Dermis microvascular lymphatic vessel endothelial cell (primary cell): ENCODE data around the gene WDR83. TPM values are rescaled to one million over a fixed set of nuclear protein-coding genes. Genes with fewer than 3 reads are reported as not detected.

Source experiments
- DNase-seq, 2 donors: peaks; one replicate each; pipeline versions ENCODE4 v3.0.0 to v3.0.0-alpha.2; 2010; ENCODE audit warnings: low read depth in 2 of 2
- total RNA-seq: library from RNA; depleted of rRNA; stranded (reverse); fragments of >200 nt; gene quantifications from 2 replicates; pipeline ENCODE4 v1.2.1, GENCODE V29; 2014

Gene WDR83
- total RNA-seq, 1 donor from 2014 or later: 5.8 TPM

GRCh38 chr19:12715102-12715501, 48.5 kb downstream of the WDR83 start:
- no peak for DNase-seq

DNA sequence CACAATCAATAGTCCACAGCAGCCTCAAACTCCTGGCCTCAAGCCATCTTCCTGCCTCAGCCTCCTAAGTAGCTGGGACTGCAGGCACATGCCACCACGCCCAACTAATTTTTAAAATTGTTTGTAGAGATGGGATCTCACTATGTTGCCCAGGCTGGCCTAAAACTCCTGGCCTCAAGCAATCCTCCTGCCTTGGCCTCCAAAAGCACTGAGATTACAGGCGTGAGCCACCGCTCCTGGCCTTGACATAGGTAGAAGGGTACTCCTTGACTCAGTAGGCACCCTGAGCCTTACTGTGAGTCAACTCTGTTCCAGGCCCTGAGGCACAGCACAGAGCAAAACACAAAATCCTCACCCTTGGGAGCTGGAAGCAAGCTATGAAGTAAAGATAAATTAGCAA, 49.3 kb downstream of the WDR83 start:
- DNase-seq: no peak

- DNase-seq: no peak
These were observed 53.7 kb downstream of the WDR83 start for GRCh38 chr19:12720296-12720695.

DNA sequence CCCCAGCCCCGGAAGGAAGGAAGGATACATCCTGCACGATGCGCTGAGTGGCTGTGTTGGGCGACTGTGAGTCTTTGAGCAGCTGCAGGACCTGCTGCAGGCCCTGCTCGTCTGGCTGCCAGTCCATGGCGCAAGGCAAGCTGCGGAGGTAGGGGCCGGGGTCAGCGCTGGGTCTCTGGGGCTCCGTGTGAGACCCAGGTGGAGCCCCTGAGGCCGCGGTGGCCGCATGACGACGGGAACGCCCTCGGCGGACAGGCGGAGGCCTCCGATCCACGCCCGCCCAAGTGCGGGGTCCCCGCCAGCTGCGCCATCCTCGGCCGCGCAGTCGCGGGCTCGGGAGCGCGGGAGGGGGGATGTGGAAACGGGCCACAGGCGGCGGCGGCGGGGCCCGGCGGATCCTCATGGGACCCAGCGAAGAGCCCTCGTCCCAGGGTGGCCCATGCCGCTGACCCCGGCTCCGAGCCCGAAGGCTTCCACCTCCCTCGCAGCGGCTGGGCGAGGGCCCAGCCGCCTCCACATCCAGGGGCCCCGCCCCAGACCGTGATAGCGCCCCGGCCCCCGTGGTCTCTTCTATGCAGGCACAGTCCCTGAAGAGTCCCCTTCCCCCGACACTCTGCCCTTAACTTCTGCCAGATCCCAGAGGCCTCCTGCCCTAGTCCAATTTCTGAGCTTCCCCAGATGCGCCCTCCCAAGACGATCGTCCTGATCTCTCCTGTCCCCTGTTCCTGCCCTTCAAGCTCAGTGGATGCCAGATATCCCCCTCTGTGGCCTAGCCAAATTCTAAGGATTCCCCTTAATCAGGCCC, 54.4 kb downstream of the WDR83 start:
- DNase-seq: peak in 1 of 2 donors; percentile 32

GRCh38 chr19:12721656-12722565, 55.3 kb downstream of the WDR83 start:
- peak in 1 of 2 donors; percentile 84 for DNase-seq

DNA sequence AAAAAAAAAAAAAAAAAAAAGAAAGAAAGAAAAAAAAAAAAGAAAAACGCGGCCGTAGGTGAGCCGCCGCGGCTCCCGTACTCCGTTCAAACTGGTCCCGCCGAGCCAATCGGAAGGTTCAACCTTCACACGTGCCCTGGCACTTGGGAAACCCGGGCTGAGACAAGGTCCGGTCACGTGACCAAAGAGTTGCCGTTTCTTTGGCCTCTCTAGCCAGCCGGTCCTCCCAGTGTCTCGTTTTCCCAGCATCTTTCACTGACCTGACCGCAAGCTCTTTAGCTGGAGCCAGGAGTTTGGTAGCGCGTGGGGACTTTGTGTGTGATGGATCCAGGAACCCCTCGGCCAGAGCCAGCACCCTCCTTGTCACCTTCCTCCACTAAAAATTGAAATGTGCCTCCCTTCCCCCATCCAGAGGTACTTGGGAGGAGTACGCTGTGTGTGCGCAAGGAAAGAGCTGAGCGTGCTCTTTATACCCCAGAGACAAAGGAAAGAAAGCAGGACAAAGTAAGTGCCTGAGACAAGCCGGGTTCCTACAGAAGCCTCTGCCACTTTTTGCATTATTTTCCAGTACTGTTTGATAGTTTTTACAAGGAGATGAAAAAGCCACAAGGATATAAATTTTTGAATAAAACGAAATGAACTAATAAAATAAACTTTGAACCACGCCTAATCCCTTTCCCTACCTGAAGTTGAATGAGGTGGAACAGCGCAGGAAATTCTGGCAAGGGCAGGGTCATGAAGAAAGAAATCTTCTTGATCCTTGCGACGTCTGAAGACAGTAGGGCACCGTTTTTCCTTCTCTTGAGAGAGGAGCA, 56.2 kb downstream of the WDR83 start:
- peak; percentile 99 to 100 for DNase-seq

GRCh38 chr19:12723381-12723640, 56.7 kb downstream of the WDR83 start:
- DNase-seq: peak in 1 of 2 donors; percentile 15

- peak; percentile 22 to 73 for DNase-seq
These were observed 57.2 kb downstream of the WDR83 start, which contains the start of gene TNPO2 for GRCh38 chr19:12723641-12724426. Gene TNPO2, minus strand, starts transcription at chr19:12723932. Its CDS starts 2,955 bp downstream, at chr19:12720977.

Other genes with a start within 250 kb of the WDR83 start
- 4.5 and 6.7 TPM in 2 replicates for gene ZNF443, start 225.8 kb upstream of the WDR83 start, total RNA-seq
- gene ZNF709, start 182.0 kb upstream of the WDR83 start, total RNA-seq: 3.1 and 3.5 TPM in 2 replicates
- 6.5 and 8.6 TPM in 2 replicates for gene ZNF564, start 115.3 kb upstream of the WDR83 start, total RNA-seq
- gene ZNF490, start 56.0 kb upstream of the WDR83 start, total RNA-seq: 6.5 and 6.8 TPM in 2 replicates
- gene ZNF791, start 55.9 kb upstream of the WDR83 start, total RNA-seq: 10.4 and 11.2 TPM in 2 replicates
- 35.4 and 68.9 TPM in 2 replicates for gene MAN2B1, start 65 bp upstream of the WDR83 start, total RNA-seq
- gene DHPS, start 15.1 kb downstream of the WDR83 start, total RNA-seq: 46.1 and 53.2 TPM in 2 replicates
- not detected in 2 replicates for gene GNG14, start 21.2 kb downstream of the WDR83 start, total RNA-seq
- 6.2 and 9.0 TPM in 2 replicates for gene FBXW9, start 29.8 kb downstream of the WDR83 start, total RNA-seq
- 14.2 and 34.3 TPM in 2 replicates for gene TNPO2, start 57.1 kb downstream of the WDR83 start, total RNA-seq
- gene TRIR, start 67.9 kb downstream of the WDR83 start, total RNA-seq: 120 and 166 TPM in 2 replicates
- gene GET3, start 70.7 kb downstream of the WDR83 start, total RNA-seq: 82.2 and 92.3 TPM in 2 replicates
- not detected in 2 replicates for gene BEST2, start 85.0 kb downstream of the WDR83 start, total RNA-seq
- gene HOOK2, start 108.7 kb downstream of the WDR83 start, total RNA-seq: 6.2 and 12.0 TPM in 2 replicates
- gene JUNB, start 124.7 kb downstream of the WDR83 start, total RNA-seq: 71.4 and 164 TPM in 2 replicates
- gene PRDX2, start 135.0 kb downstream of the WDR83 start, total RNA-seq: 199 and 256 TPM in 2 replicates
- not detected in 2 replicates for gene THSD8, start 135.3 kb downstream of the WDR83 start, total RNA-seq
- gene RNASEH2A, start 139.8 kb downstream of the WDR83 start, total RNA-seq: 15.0 and 16.6 TPM in 2 replicates
- gene RTBDN, start 167.8 kb downstream of the WDR83 start, total RNA-seq: not detected in 2 replicates
- 0.26 and 1.1 TPM in 2 replicates for gene MAST1, start 171.7 kb downstream of the WDR83 start, total RNA-seq
- gene DNASE2, start 214.6 kb downstream of the WDR83 start, total RNA-seq: 19.1 and 33.5 TPM in 2 replicates
- 0.13 and 0.25 TPM in 2 replicates for gene KLF1, start 220.4 kb downstream of the WDR83 start, total RNA-seq
- gene GCDH, start 224.4 kb downstream of the WDR83 start, total RNA-seq: 18.9 and 20.4 TPM in 2 replicates